ENCODE data around the gene FRAT1. TPM values are rescaled to one million over a fixed set of nuclear protein-coding genes. Genes with fewer than 3 reads are reported as not detected.
"Not testable (repeated sequence)": the region's sequence is repeated elsewhere in the genome, so short reads cannot be mapped to it uniquely, and the experiment has no call there.

Gene FRAT1
- total RNA-seq, 4 donors from 2014 or later: 1.8 to 6.9 (median 3.2) TPM

DNA sequence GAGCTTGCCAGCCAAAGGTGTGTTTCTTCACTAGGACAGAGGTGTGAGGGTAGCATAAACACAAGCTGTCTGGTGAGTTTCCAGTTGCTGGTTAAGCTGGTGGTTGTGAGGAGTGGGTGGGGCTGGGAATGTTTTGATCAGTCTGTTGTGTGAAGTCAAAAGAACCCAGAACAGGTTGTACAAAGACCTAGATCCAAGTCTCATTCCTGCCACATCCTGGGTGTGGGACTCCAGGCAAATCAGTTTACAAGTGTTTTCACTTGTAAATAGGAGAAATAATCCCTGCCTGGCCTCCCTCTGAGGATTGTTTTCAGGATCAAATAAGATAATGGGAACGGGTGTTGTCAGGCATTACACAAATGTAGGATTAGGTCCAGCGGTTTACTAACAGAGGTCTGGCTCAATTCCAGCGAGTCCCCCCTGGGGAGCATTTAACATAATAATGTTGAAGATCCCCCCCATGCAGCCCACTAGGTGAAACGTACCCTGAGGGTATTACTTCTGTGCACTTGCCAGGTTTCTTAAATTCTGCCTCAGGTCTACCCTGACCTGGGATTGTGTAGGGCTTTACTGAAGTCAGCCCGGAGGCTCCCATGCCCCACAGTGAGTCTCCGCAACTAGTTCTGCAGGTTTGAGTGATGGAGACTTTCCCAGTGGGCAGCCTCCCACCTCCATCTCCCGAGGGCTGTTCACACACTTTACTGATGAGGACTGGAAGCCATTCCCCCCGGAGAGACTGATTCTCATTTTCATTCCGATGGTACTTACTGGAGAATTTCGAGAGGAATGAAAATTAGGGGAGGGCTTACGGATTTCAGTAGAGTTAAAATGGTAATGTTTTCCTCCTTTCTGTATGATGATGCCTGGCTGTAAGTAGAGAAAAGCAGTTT, 18.1 kb downstream of the FRAT1 start:
- Histone ChIP-seq H3K27ac (peak overlapping the region; percentile 9 to 29), H3K4me3 (no peak overlapping the region), H3K4me1 (peaks cover 0 to 3% of the 10 kb centered on the region in 2 donors), H3K36me3 (no peaks in the 10 kb centered on the region), H3K9me3 (no peaks in the 10 kb centered on the region), H3K27me3 (no peaks in the 10 kb centered on the region)
- DNase-seq: no peak
- intact Hi-C loops (cut with DNase I; ENCODE audit: low total_unique reads): no loop called here
- TF ChIP-seq, protein P1, sequence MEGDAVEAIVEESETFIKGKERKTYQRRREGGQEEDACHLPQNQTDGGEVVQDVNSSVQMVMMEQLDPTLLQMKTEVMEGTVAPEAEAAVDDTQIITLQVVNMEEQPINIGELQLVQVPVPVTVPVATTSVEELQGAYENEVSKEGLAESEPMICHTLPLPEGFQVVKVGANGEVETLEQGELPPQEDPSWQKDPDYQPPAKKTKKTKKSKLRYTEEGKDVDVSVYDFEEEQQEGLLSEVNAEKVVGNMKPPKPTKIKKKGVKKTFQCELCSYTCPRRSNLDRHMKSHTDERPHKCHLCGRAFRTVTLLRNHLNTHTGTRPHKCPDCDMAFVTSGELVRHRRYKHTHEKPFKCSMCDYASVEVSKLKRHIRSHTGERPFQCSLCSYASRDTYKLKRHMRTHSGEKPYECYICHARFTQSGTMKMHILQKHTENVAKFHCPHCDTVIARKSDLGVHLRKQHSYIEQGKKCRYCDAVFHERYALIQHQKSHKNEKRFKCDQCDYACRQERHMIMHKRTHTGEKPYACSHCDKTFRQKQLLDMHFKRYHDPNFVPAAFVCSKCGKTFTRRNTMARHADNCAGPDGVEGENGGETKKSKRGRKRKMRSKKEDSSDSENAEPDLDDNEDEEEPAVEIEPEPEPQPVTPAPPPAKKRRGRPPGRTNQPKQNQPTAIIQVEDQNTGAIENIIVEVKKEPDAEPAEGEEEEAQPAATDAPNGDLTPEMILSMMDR (IDR thresholded peaks at IDR 0.05): no peak

DNA sequence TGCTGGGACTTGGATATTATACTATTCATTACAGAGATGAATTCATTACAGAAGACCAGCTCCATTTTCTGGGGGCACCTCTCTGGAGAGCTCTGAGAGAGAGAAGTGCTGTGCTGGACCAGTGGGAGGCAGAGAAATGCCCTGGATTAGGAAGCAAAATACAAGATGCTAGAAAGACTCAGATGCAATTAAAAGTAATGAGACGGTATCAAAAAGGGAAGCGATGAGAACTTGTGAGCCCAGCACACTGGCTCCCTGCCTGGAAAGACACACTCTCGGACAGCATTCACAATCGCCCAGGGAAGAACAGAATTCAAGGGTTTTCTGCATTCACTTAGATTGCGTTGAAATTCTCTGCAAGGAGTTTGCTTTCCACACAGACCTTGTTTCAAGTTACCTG, 19.0 kb downstream of the FRAT1 start:
- Histone ChIP-seq H3K27me3 (no peaks in the 10 kb centered on the region), H3K36me3 (no peaks in the 10 kb centered on the region), H3K4me1 (no peaks in the 10 kb centered on the region), H3K27ac (peak overlapping the region in 1 of 2 donors; percentile 29), H3K9me3 (no peaks in the 10 kb centered on the region), H3K4me3 (no peak overlapping the region)
- TF ChIP-seq, protein P1 (IDR thresholded peaks at IDR 0.05): no peak
- no peak for TF ChIP-seq POLR2A (IDR thresholded peaks at IDR 0.05)
- no peak for DNase-seq
- intact Hi-C loops (cut with DNase I; ENCODE audit: low total_unique reads): no loop called here

DNA sequence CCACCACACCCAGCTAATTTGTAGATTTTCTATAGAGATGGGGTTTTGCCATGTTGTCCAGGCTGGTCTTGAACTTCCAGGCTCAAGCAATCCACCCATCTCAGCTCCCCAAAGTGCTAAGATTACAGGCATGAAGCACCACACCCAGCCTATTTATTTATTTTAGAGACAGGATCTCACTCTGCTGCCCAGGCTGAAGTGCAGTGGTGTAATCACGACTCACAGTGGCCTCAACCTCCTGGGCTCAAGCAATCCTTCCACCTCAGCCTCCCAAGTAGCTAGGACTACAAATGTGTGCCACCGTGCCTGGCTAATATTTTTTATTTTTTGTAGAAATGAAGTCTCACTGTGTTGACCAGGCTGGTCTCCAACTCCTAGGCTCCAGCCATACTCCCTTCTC, 22.3 kb downstream of the FRAT1 start:
- TF ChIP-seq, protein P1 (IDR thresholded peaks at IDR 0.05): no peak
- no peak for TF ChIP-seq POLR2A (IDR thresholded peaks at IDR 0.05)
- no peaks in the 10 kb centered on the region for H3K4me1 ChIP-seq
- no peaks in the 10 kb centered on the region for H3K9me3 ChIP-seq
- no peak for DNase-seq
- H3K4me3 ChIP-seq: no peak overlapping the region
- H3K36me3 ChIP-seq: no peaks in the 10 kb centered on the region
- intact Hi-C loops (cut with DNase I; ENCODE audit: low total_unique reads): no loop called here
- no peak overlapping the region for H3K27ac ChIP-seq
- H3K27me3 ChIP-seq: no peaks in the 10 kb centered on the region

DNA sequence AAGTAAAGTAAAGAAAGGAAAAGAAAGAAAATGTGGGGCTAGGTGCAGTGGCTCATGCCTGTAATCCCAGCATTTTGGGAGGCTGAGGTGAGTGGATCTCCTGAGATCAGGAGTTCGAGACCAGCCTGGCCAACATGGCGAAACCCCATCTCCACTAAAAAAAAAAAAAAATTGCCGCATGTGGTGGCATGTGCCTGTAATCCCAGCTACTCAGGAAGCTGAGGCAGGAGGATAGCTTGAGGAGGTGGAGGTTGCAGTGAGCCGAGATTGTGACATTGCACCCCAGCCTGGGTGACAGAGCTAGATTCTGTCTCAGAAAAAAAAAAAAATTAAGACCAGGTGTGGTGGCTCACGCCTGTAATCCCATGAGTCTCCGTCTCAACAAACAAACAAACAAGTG, 24.6 kb downstream of the FRAT1 start:
- H3K4me3 ChIP-seq; H3K9me3 ChIP-seq; H3K36me3 ChIP-seq; H3K27ac ChIP-seq; H3K4me1 ChIP-seq; H3K27me3 ChIP-seq; DNase-seq; intact Hi-C loops (cut with DNase I; ENCODE audit: low total_unique reads): not testable (repeated sequence)

DNA sequence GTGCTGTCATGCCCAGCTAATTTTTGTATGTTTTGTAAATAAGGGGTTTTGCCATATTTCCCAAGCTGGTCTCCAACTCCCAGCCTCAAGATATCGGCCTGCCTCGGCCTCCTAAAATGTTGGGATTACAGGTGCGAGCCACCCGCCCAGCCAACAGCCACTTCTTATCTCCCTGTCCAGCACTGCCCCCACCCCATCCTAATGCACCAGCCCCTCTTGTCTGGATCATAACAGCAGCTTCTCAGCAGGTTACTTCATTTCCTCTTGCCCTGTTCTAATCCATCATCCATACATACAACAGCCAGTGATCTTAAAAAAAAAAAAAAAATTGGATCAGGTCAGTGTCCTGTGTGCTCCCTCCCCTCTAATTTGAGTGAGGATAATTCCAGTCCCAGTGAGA, 28.2 kb downstream of the FRAT1 start:
- Histone ChIP-seq H3K9me3 (no peaks in the 10 kb centered on the region), H3K36me3 (no peaks in the 10 kb centered on the region), H3K27me3 (no peaks in the 10 kb centered on the region), H3K4me3 (no peak overlapping the region), H3K4me1 (no peaks in the 10 kb centered on the region), H3K27ac (no peak overlapping the region)
- TF ChIP-seq POLR2A (IDR thresholded peaks at IDR 0.05): no peak
- TF ChIP-seq, protein P1 (IDR thresholded peaks at IDR 0.05): no peak
- intact Hi-C loops (cut with DNase I; ENCODE audit: low total_unique reads): no loop called here
- no peak for DNase-seq

Data from uterus (tissue), 4 donors.